ENCODE results near the gene DNASE2.
"Not testable (repeated sequence)": the region's sequence is repeated elsewhere in the genome, so short reads cannot be mapped to it uniquely, and the experiment has no call there.

Gene DNASE2

GRCh38 chr19:12893582-12893981 is 12.3 kb upstream of the DNASE2 start:
- H3K4me3 Mint-ChIP-seq, result peak overlapping the region in 1 of 2 donors; percentile 25
- H3K27ac Mint-ChIP-seq, result no peak overlapping the region
- DNase-seq (no peak), ATAC-seq (replicated peaks) (no peak)
- H3K36me3 Mint-ChIP-seq, result peaks cover 31 to 49% of the 10 kb centered on the region in 2 donors
- H3K4me1 Mint-ChIP-seq, result peaks cover 15 to 29% of the 10 kb centered on the region in 2 donors
- H3K9me3 Mint-ChIP-seq, result no peaks in the 10 kb centered on the region
- no peaks in the 10 kb centered on the region for H3K27me3 Mint-ChIP-seq

DNA sequence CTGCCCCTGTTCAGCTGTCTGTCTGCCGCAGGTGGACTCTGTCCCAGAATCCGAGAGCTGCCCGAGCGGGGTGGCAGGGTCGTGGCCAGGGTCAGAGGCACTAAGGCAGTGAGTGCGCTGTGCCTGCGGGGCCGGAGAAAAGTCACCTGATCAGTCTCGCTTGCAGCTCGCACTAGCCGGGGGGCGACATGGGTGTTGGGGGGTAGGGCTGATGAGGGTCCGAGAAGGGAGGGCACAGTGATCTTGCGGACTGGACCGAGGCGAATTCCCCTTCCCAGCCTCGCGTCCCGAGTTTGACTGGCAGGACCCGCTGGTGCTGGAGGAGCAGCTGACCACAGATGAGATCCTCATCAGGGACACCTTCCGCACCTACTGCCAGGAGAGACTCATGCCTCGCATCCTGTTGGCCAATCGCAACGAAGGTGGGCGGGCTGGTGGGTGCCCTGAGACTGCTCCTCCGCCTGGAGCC is 10.3 kb upstream of the DNASE2 start:
- H3K4me3 Mint-ChIP-seq, result peak overlapping the region; percentile 94 to 97
- no peaks in the 10 kb centered on the region for H3K9me3 Mint-ChIP-seq
- no peak for DNase-seq
- ATAC-seq (replicated peaks), result no peak
- peaks cover 16 to 29% of the 10 kb centered on the region in 2 donors for H3K4me1 Mint-ChIP-seq
- H3K27ac Mint-ChIP-seq, result peak overlapping the region; percentile 98
- H3K27me3 Mint-ChIP-seq, result no peaks in the 10 kb centered on the region
- peaks cover 22 to 37% of the 10 kb centered on the region in 2 donors for H3K36me3 Mint-ChIP-seq

DNA sequence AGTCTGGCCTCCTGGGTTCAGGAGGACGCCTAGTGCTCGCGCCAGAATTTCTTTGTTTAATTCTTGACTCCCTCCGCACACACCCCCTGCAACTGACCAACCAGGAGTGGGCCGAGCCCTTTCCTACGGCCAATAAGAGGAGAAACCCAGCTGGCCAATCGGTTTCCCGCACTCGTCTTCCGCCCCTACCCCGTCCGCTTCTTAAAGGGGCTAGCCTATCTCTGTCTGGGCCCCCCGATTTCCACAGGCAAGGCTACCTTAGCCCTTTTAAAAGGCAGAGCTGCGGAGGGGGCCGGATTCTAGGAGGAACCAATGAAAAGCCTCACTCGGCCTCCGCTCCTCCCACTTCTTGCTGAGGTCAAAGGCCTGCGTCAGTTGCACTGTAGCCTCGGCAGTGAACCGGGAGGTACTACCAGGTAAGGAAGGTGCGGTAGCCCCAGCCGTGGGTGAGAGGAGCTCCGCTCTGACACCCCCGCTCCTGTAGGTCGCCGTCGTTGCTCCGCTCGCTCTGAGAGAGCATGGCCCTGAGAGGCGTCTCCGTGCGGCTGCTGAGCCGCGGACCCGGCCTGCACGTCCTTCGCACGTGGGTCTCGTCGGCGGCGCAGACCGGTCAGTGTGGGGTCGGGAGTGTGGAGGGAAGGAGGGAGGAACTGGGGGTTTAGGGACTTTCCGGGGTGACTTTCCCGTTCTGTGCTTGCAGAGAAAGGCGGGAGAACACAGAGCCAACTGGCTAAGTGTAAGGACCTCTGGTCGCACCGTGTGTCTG is 9.7 kb upstream of the DNASE2 start, which contains the start of gene GCDH:
Gene GCDH (plus strand): TSS at position 374 of the 766 bp plus-strand sequence. CDS start 145 bp downstream, at position 519.
- Mint-ChIP-seq H3K27me3 (no peaks in the 10 kb centered on the region), H3K36me3 (peaks cover 18 to 34% of the 10 kb centered on the region in 2 donors), H3K27ac (peak within 1 kb of the TSS; percentile 98), H3K4me3 (peak within 1 kb of the TSS; percentile 94 to 97), H3K4me1 (peaks cover 19 to 29% of the 10 kb centered on the region in 2 donors), H3K9me3 (no peaks in the 10 kb centered on the region)
- ATAC-seq (replicated peaks) (peak; percentile 95 to 97), DNase-seq (peak; percentile 98)

DNA sequence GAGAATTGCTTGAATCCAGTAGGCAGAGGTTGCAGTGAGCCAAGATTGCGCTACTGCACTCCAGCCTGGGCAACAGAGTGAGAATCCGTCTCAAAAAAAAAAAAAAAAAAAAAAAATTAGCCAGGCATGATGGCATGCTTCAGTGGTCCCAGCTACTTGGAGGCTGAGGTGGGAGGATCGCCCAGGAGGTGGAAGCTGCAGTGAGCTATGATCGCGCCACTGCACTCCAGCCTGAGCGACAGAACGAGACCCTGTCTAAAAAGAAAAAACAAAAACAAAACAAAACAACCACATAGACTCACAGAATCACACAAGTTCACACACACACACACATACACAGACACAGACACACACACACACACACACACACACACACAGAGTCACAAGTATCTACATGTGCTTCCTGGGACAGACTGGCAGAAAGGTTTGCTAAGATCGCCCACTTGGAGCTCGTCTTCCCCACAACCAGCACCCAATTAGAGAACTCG is 9.1 kb upstream of the DNASE2 start:
- Mint-ChIP-seq H3K4me3 (peak overlapping the region; percentile 94 to 97), H3K36me3 (peaks cover 15 to 32% of the 10 kb centered on the region in 2 donors), H3K27ac (peak overlapping the region; percentile 98)

GRCh38 chr19:12888006-12888603 is 6.9 kb upstream of the DNASE2 start:
- H3K4me1 Mint-ChIP-seq, result peaks cover 24 to 34% of the 10 kb centered on the region in 2 donors
- H3K36me3 Mint-ChIP-seq, result peaks cover 3 to 14% of the 10 kb centered on the region in 2 donors
- H3K27ac Mint-ChIP-seq, result no peak overlapping the region
- H3K4me3 Mint-ChIP-seq, result no peak overlapping the region
- ATAC-seq (replicated peaks), result no peak
- DNase-seq, result no peak
- H3K27me3 Mint-ChIP-seq, result no peaks in the 10 kb centered on the region
- H3K9me3 Mint-ChIP-seq, result no peaks in the 10 kb centered on the region

More for the DNA sequence above, 9.1 kb upstream of the DNASE2 start:
- H3K4me1 Mint-ChIP-seq, result peaks cover 19 to 29% of the 10 kb centered on the region in 2 donors
- not testable (repeated sequence) for H3K27me3 Mint-ChIP-seq; H3K9me3 Mint-ChIP-seq; ATAC-seq (replicated peaks); DNase-seq

- DNase-seq (no peak), ATAC-seq (replicated peaks) (no peak)
- Mint-ChIP-seq H3K9me3 (no peaks in the 10 kb centered on the region), H3K4me1 (peaks cover 26 to 35% of the 10 kb centered on the region in 2 donors), H3K27me3 (no peaks in the 10 kb centered on the region), H3K4me3 (peak within 1 kb of the TSS; percentile 61 to 74), H3K27ac (peak within 1 kb of the TSS; percentile 62), H3K36me3 (peaks cover 3 to 12% of the 10 kb centered on the region in 2 donors)
Measured at GRCh38 chr19:12886969-12887747, 5.9 kb upstream of the DNASE2 start, which contains the start of gene KLF1. Gene KLF1 (minus strand): TSS chr19:12887201. CDS start chr19:12887140, 61 bp downstream.

DNA sequence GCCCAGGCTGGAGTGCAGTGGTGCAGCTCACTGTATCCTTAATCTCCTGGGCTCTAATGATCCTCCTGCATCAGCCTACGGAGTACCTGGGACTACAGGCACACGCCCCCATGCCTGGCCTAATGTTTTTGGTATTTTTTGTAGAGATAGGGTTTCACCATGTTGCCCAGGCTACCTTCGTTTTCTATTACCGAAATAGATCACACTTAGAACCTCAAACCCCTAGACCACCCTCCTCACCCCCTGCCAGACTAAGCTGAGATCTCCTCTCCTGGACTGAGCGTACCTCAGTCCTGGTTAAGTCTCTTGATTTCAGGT is 5.4 kb upstream of the DNASE2 start:
- H3K36me3 Mint-ChIP-seq, result peaks cover 3 to 9% of the 10 kb centered on the region in 2 donors
- H3K27me3 Mint-ChIP-seq, result no peaks in the 10 kb centered on the region
- peaks cover 25 to 34% of the 10 kb centered on the region in 2 donors for H3K4me1 Mint-ChIP-seq
- ATAC-seq (replicated peaks) (no peak), DNase-seq (no peak)
- H3K27ac Mint-ChIP-seq, result no peak overlapping the region
- no peaks in the 10 kb centered on the region for H3K9me3 Mint-ChIP-seq
- peak overlapping the region; percentile 61 to 74 for H3K4me3 Mint-ChIP-seq

DNA sequence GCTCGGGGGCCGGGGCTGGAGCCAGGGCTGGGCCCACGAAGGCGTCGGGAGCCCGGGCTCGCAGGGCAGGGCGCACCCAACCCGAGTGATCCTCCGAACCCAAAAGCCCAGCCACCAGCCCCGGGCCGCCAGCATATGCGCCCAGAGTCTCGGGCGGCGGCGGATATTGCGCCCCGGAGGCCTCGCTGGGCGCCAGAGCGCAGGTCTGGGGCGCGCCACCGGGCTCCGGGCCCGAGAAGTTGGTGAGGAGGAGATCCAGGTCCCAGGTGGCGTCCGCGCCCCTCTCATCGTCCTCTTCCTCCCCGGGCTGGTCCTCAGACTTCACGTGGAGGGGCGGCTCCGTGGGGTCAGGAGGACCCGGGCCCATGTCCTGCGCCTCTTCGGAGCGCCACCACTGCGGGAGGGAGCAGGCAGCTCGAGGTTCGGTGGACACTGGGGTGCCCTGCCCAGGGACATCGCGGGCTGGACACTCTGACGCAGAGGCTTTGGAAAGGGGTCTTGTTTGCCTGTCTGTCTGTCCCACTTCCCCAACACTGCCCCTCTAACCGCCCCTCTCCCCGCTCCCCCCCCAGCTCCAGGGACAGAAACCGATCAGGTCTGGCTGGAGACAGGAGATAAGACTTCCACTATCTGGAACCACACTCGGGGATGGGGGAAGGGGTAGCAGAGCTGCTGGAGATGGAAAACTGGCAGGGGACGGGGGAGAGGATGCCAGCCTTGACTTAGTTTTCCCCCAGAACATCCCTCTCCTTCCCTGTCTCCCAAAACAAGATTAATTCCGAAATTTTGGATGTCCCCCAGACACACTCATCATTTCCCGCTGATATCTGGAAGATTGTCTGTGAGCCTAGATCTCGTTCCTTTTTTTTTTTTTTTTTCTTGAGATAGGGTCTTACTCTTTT is 4.8 kb upstream of the DNASE2 start:
- Mint-ChIP-seq H3K27ac (peak overlapping the region; percentile 62), H3K27me3 (no peaks in the 10 kb centered on the region), H3K4me1 (peaks cover 26 to 34% of the 10 kb centered on the region in 2 donors), H3K36me3 (peaks cover 1 to 4% of the 10 kb centered on the region in 2 donors), H3K4me3 (peak overlapping the region; percentile 61 to 74), H3K9me3 (no peaks in the 10 kb centered on the region)
- no peak for DNase-seq
- peak; percentile 11 to 14 for ATAC-seq (replicated peaks)

DNA sequence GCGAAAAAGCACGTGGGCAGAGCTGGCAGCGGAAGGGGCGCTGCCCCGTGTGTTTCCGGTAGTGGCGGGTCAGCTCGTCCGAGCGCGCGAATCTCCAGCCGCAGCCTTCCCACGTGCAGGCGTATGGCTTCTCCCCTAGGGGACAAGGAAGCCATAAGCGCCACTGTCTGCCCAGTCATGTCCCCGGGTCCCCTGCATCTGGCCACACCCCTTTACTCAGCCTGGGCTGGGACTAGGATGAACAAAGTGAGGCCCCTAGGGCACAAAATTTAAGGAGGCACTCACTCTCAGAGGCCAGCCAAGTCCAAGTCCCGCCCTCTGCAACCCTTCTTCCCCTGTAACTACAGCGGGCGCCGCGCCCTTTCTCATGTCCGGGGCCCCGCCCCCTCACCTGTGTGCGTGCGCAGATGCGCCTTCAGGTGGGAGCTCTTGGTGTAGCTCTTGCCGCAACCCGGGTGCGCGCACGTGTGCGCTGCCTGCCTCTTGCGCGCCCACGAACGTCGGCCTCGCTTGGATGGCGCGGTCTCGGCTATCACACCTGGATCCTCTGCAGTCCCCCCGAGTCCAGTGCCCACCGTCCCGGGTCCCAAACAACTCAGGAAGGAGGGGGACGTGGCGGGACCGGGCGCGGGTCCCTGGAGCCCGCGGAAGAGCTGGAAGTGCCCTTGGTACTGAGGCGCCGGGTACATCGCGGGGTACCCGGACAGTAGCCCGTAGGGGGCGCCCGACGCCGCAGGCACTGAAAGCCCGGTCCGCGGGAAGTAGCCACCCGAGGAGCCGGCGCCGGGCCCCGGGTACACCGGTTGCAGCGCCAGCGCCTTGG is 3.9 kb upstream of the DNASE2 start:
- ATAC-seq (replicated peaks) (peak; percentile 64 to 68), DNase-seq (peak; percentile 83)
- Mint-ChIP-seq H3K27me3 (no peaks in the 10 kb centered on the region), H3K4me1 (peaks cover 28 to 34% of the 10 kb centered on the region in 2 donors), H3K36me3 (peaks cover 0 to 4% of the 10 kb centered on the region in 2 donors), H3K4me3 (peak overlapping the region; percentile 87 to 90), H3K27ac (peak overlapping the region; percentile 93), H3K9me3 (no peaks in the 10 kb centered on the region)

- peaks cover 0 to 4% of the 10 kb centered on the region in 2 donors for H3K36me3 Mint-ChIP-seq
- no peak for ATAC-seq (replicated peaks)
- H3K4me3 Mint-ChIP-seq, result peak overlapping the region; percentile 87 to 90
- H3K27ac Mint-ChIP-seq, result peak overlapping the region; percentile 93
- peaks cover 28 to 40% of the 10 kb centered on the region in 2 donors for H3K4me1 Mint-ChIP-seq
- H3K9me3 Mint-ChIP-seq, result no peaks in the 10 kb centered on the region
- DNase-seq, result no peak
- H3K27me3 Mint-ChIP-seq, result no peaks in the 10 kb centered on the region
Measured at GRCh38 chr19:12884627-12884925, 3.3 kb upstream of the DNASE2 start.

- H3K4me3 Mint-ChIP-seq, result peak overlapping the region; percentile 87 to 90
- DNase-seq (no peak), ATAC-seq (replicated peaks) (no peak)
- peaks cover 28 to 40% of the 10 kb centered on the region in 2 donors for H3K4me1 Mint-ChIP-seq
- H3K27ac Mint-ChIP-seq, result peak overlapping the region; percentile 39
- no peaks in the 10 kb centered on the region for H3K27me3 Mint-ChIP-seq
- H3K36me3 Mint-ChIP-seq, result peaks cover 0 to 4% of the 10 kb centered on the region in 2 donors
- no peaks in the 10 kb centered on the region for H3K9me3 Mint-ChIP-seq
Measured at GRCh38 chr19:12884202-12884601, 3.0 kb upstream of the DNASE2 start.

- Mint-ChIP-seq H3K4me1 (peaks cover 28 to 40% of the 10 kb centered on the region in 2 donors), H3K9me3 (no peaks in the 10 kb centered on the region), H3K36me3 (peaks cover 4 to 12% of the 10 kb centered on the region in 2 donors), H3K27ac (peak overlapping the region; percentile 62), H3K4me3 (peak overlapping the region; percentile 84 to 87), H3K27me3 (no peaks in the 10 kb centered on the region)
- no peak for DNase-seq
- no peak for ATAC-seq (replicated peaks)
Measured at GRCh38 chr19:12882589-12882988, 1.3 kb upstream of the DNASE2 start.
